Natural killer cell (primary cell): Measurements from ENCODE around the gene TAC1. TPM values are rescaled to one million over a fixed set of nuclear protein-coding genes. Genes with fewer than 3 reads are reported as not detected.
"Not testable (repeated sequence)": the region's sequence is repeated elsewhere in the genome, so short reads cannot be mapped to it uniquely, and the experiment has no call there.

Source experiments
- ATAC-seq, 3 donors: fragments of 150-1000 bp in 2 of 3; fragments of 200-7000 bp in 1 of 3; cut with Tn5 transposase; 1 replicate in 1 of 3; 2 replicates in 2 of 3; pipeline ENCODE4 v1.10.0; 2021; ENCODE audit warnings: mild to moderate bottlenecking in 2 of 3, moderate library complexity in 2 of 3
- DNase-seq, 2 donors: peaks; one replicate each; pipeline versions ENCODE4 v3.0.0 to v3.0.0-alpha.2; 2013 to 2021; ENCODE audit warnings: mixed read lengths in 1 of 2
- H3K27ac ChIP-seq: one replicate; pipeline ENCODE4 v1.5.1; 2013; ENCODE audit warnings: mild to moderate bottlenecking, low read length
- H3K27me3 ChIP-seq: one replicate; pipeline ENCODE4 v1.6.1; 2013; ENCODE audit warnings: low read length; ENCODE audit not compliant: control insufficient read depth, insufficient read depth
- H3K36me3 ChIP-seq: one replicate; pipeline ENCODE4 v1.6.1; 2013; ENCODE audit warnings: low read length; ENCODE audit not compliant: control insufficient read depth, insufficient read depth
- H3K4me1 ChIP-seq: one replicate; pipeline ENCODE4 v1.6.1; 2013; ENCODE audit warnings: low read length; ENCODE audit not compliant: control insufficient read depth, insufficient read depth
- H3K4me3 ChIP-seq: one replicate; pipeline ENCODE4 v1.5.1; 2013; ENCODE audit warnings: low read length
- H3K9me3 ChIP-seq: one replicate; pipeline ENCODE4 v1.6.1; 2013; ENCODE audit warnings: low read length; ENCODE audit not compliant: control insufficient read depth, insufficient read depth
- H3K27ac Mint-ChIP-seq, 2 donors: one replicate each; pipeline ENCODE4 v1.8.0; 2022; ENCODE audit warnings: mild to moderate bottlenecking in 2 of 2, mixed read lengths in 2 of 2, moderate library complexity in 1 of 2
- H3K27me3 Mint-ChIP-seq, 2 donors: one replicate each; pipeline ENCODE4 v1.8.0; 2022; ENCODE audit warnings: low read depth in 2 of 2, mixed read lengths in 2 of 2
- H3K36me3 Mint-ChIP-seq: one replicate; pipeline ENCODE4 v1.8.0; 2022; ENCODE audit warnings: mixed read lengths
- H3K4me1 Mint-ChIP-seq, 2 donors: one replicate each; pipeline ENCODE4 v1.8.0; 2022; ENCODE audit warnings: mixed read lengths in 2 of 2
- H3K4me3 Mint-ChIP-seq: one replicate; pipeline ENCODE4 v1.8.0; 2022; ENCODE audit warnings: mild to moderate bottlenecking, moderate library complexity, mixed read lengths
- H3K9me3 Mint-ChIP-seq, 2 donors: one replicate each; pipeline ENCODE4 v1.8.0; 2022; ENCODE audit warnings: mixed read lengths in 2 of 2
- WGBS: methylation state at CpG from one replicate; pipeline ENCODE4 v1.1.7; 2013; ENCODE audit warnings: missing lambda C conversion rate; ENCODE audit not compliant: insufficient coverage; 5-methylcytosine and 5-hydroxymethylcytosine counted together
- intact Hi-C: fragments of 100-400 bp; cut with micrococcal nuclease; formaldehyde crosslinking; loops from one replicate; pipeline ENCODE4 v1.14.2; 2022
- total RNA-seq, 4 donors: library from RNA; stranded (reverse); fragments of 120-200 nt in 1 of 4; gene quantifications; one replicate each; pipeline versions ENCODE4 v1.2.3 to v1.2.4, GENCODE V29; 2013 to 2022
- TF ChIP-seq, protein P1 (sequence below): fragments of 200-600 bp; IDR thresholded peaks from one replicate; pipeline ENCODE4 v1.8.0; 2022; ENCODE audit warnings: antibody characterized with exemption

TAC1 gene
- total RNA-seq, 3 donors from 2014 or later (not counting 1 experiment from before 2014, with no cell fraction given), result not detected

DNA sequence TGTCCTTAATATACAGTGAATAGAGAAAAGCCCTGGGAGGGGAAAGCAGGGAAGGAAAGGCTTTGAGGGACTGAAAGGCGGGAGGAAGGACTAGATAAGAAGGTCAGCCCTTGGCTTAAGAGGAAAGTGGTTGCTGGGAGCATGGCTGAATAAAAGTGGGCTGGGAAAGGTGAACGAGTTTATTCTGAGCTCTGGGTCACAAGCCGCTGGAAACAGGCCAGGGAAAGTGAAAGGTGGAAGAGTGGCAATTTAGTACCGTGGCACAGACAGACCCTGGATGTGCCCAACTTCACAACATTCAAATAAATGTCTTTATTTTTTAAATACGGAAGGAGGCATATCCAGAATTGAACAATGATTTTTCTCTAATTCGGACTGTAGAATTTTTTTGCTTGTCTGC lies 39.7 kb downstream of the TAC1 start:
- intact Hi-C loops, result no loop called here

DNA sequence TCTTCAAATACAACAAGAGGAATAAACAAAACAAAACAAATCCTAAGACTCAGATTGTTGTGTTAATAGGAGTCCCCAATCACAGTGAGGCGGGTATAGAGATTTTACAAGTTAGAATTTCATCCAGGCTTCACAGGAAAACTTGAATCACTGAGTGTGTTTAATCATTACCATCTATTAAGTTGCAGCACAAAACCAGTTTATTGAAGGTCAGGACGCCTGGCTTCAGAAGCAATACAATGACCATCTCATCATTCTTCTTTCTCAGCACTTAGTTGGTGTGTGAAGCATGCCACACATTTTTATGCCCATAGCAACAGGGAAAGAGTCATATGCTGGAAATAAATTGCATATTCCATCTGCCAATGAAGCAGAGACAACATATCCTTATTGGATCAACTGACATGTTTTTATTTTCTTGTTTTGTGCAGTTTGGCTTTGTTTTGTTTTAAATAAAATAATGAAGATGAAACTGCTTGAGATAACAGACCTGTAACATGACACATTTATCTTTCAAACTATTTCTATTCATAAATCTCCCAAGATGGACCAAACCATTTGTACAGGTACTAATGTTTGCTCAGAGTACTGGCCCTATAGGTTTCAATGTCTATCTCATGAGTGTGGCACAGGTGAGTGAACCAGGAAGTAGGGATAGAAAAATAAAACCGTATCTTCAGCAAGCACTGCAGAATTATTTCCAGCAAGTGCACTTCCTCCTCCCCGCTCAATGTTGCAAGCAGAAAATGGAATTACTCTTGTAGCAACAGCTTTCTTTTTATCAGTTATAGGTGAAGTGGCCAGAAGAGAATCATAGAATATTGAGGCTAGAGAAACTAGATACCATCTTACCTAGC lies 40.4 kb downstream of the TAC1 start:
- TF ChIP-seq, protein P1, sequence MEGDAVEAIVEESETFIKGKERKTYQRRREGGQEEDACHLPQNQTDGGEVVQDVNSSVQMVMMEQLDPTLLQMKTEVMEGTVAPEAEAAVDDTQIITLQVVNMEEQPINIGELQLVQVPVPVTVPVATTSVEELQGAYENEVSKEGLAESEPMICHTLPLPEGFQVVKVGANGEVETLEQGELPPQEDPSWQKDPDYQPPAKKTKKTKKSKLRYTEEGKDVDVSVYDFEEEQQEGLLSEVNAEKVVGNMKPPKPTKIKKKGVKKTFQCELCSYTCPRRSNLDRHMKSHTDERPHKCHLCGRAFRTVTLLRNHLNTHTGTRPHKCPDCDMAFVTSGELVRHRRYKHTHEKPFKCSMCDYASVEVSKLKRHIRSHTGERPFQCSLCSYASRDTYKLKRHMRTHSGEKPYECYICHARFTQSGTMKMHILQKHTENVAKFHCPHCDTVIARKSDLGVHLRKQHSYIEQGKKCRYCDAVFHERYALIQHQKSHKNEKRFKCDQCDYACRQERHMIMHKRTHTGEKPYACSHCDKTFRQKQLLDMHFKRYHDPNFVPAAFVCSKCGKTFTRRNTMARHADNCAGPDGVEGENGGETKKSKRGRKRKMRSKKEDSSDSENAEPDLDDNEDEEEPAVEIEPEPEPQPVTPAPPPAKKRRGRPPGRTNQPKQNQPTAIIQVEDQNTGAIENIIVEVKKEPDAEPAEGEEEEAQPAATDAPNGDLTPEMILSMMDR, result no peak
- Mint-ChIP-seq H3K27ac (no peak overlapping the region), H3K4me1 (no peaks in the 10 kb centered on the region), H3K27me3 (peaks cover 0 to 8% of the 10 kb centered on the region in 2 donors), H3K4me3 (no peak overlapping the region), H3K9me3 (no peaks in the 10 kb centered on the region), H3K36me3 (no peaks in the 10 kb centered on the region)
- Histone ChIP-seq H3K27ac (no peak overlapping the region), H3K4me1 (no peaks in the 10 kb centered on the region), H3K36me3 (no peaks in the 10 kb centered on the region), H3K27me3 (no peaks in the 10 kb centered on the region), H3K9me3 (no peaks in the 10 kb centered on the region), H3K4me3 (no peak overlapping the region)
- DNase-seq, result no peak
- intact Hi-C loops, result no loop called here
- WGBS, result 80% methylated on average over 1 of the region's 4 CpGs
- ATAC-seq, result no peak

More for the DNA sequence above, 39.7 kb downstream of the TAC1 start:
- Mint-ChIP-seq H3K9me3 (no peaks in the 10 kb centered on the region), H3K27me3 (peaks cover 0 to 8% of the 10 kb centered on the region in 2 donors), H3K4me3 (no peak overlapping the region), H3K4me1 (no peaks in the 10 kb centered on the region), H3K27ac (no peak overlapping the region), H3K36me3 (no peaks in the 10 kb centered on the region)
- Histone ChIP-seq H3K9me3 (no peaks in the 10 kb centered on the region), H3K27me3 (no peaks in the 10 kb centered on the region), H3K36me3 (no peaks in the 10 kb centered on the region), H3K4me1 (no peaks in the 10 kb centered on the region), H3K27ac (no peak overlapping the region), H3K4me3 (no peak overlapping the region)
- DNase-seq (no peak), ATAC-seq (no peak)
- TF ChIP-seq, protein P1, result no peak
- WGBS, result 59% methylated on average over 2 of the region's 6 CpGs

DNA sequence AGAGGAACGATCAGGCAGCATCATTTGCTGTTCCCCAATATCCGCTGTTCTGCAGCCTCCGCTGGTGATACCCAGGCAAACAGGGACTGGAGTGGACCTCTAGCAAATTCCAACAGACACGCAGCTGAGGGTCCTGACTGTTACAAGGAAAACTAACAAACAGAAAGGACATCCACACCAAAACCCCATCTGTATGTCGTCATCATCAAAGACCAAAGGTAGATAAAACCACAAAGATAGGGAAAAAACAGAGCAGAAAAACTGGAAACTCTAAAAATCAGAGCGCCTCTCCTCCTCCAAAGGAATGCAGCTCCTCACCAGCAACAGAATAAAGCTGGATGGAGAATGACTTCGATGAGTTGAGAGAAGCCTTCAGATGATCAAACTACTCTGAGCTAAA lies 54.5 kb downstream of the TAC1 start:
- DNase-seq, H3K4me1 ChIP-seq, H3K9me3 Mint-ChIP-seq, intact Hi-C loops, H3K27ac ChIP-seq, H3K27ac Mint-ChIP-seq, H3K36me3 ChIP-seq, ATAC-seq, H3K27me3 Mint-ChIP-seq, H3K9me3 ChIP-seq, H3K36me3 Mint-ChIP-seq, H3K27me3 ChIP-seq, H3K4me3 Mint-ChIP-seq, H3K4me3 ChIP-seq, H3K4me1 Mint-ChIP-seq: not testable (repeated sequence)
- WGBS, result 89% methylated on average over 5 of the region's 7 CpGs

Other genes starting within 250 kb of the TAC1 start
- 10 to 100 TPM; 13.4 to 18.8 (median 16.7) TPM for gene ASNS, start 140.3 kb downstream of the TAC1 start, total RNA-seq